Esophagus muscularis mucosa (tissue), 4 donors: ENCODE results near the gene SLC22A7. TPM values are rescaled to one million over a fixed set of nuclear protein-coding genes. Genes with fewer than 3 reads are reported as not detected.

Source experiments
- DNase-seq: peaks from one replicate; pipeline ENCODE4 v3.0.0-alpha.2; 2017; ENCODE audit errors: extremely low spot score
- H3K27ac ChIP-seq, 4 donors: fragments of 200-600 bp; sonication (generic); replicated peaks in 1 of 4; 1 replicate in 3 of 4; 2 replicates in 1 of 4; pipeline ENCODE4 v1.5.1; 2016 to 2019; ENCODE audit warnings: mild to moderate bottlenecking in 1 of 4
- H3K27me3 ChIP-seq, 4 donors: fragments of 200-600 bp; sonication (generic); one replicate each; pipeline versions ENCODE4 v1.5.1 to v1.6.0; 2016 to 2019
- H3K36me3 ChIP-seq, 4 donors: fragments of 200-600 bp; sonication (generic); one replicate each; pipeline ENCODE4 v1.5.1; 2016 to 2019
- H3K4me1 ChIP-seq, 4 donors: fragments of 200-600 bp; sonication (generic); one replicate each; pipeline ENCODE4 v1.5.1; 2016 to 2019
- H3K4me3 ChIP-seq, 4 donors: fragments of 200-600 bp; sonication (generic); 1 replicate in 2 of 4; 2 replicates in 2 of 4; pipeline ENCODE4 v1.5.1; 2016 to 2019; ENCODE audit warnings: mild to moderate bottlenecking in 4 of 4, moderate library complexity in 1 of 4
- H3K9me3 ChIP-seq, 4 donors: fragments of 200-600 bp; sonication (generic); 1 replicate in 3 of 4; 2 replicates in 1 of 4; pipeline ENCODE4 v1.5.1; 2016 to 2019
- EP300 ChIP-seq: sonication (generic); formaldehyde crosslinking; IDR thresholded peaks from one replicate; pipeline ENCODE4 v1.6.1; 2017; ENCODE audit warnings: antibody characterized with exemption
- POLR2A ChIP-seq: fragments of 450-650 bp; IDR thresholded peaks from one replicate; pipeline ENCODE4 v1.6.1; 2017; ENCODE audit warnings: antibody characterized with exemption, moderate library complexity, mild to moderate bottlenecking, low read depth
- POLR2AphosphoS5 ChIP-seq, 2 donors: sonication (generic); formaldehyde crosslinking; IDR thresholded peaks; one replicate each; pipeline ENCODE4 v1.6.1; 2017; ENCODE audit warnings: antibody characterized with exemption in 2 of 2
- WGBS: methylation state at CpG from one replicate; pipeline ENCODE4 v1.1.5; 2018; 5-methylcytosine and 5-hydroxymethylcytosine counted together
- intact Hi-C: fragments of 100-400 bp; cut with DNase I; formaldehyde crosslinking; loops from one replicate; pipeline ENCODE4 v1.15.1; 2023
- total RNA-seq, 4 donors: library from RNA; depleted of rRNA; stranded (reverse); fragments of >200 nt; gene quantifications; one replicate each; pipeline versions ENCODE4 v1.1.0 to v1.2.1, GENCODE V29; 2016
- TF ChIP-seq, protein P1 (sequence below), 3 experiments: fragments of 200-600 bp in 2 of 3; fragments of 450-650 bp in 1 of 3; sonication (generic) in 2 of 3; IDR thresholded peaks; one replicate each; pipeline ENCODE4 v1.5.1; 2017 to 2019; ENCODE audit warnings: antibody characterized with exemption in 3 of 3, mild to moderate bottlenecking in 2 of 3, moderate library complexity in 1 of 3

The SLC22A7 gene
- total RNA-seq, 4 donors from 2014 or later = not detected

DNA sequence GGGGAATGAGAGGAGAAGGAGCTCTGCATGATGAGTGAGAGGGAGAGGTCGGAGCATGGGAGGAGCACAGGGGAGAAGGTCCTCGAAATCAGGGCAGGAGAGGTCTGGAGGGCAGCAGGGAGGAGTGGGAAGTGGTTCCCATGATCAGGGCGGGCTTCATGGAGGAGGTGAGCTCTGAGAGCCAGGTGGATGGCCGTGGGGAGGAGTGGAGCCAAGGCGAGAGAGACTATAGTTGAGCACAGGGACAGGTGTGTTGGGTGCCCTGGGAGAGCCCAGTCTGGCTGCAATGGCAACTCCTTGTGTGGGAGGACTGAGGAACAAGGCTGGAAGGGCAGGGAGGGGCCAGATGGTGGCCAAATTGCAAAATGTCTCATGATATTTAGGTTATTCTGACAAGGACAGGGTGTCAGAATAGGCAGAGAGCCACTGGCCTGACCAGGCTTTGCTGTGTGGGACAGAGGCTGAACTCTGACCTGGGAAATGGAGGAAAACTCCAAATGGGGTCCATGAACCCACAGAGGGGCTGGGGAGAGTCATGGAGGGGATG is 33.4 kb upstream of the SLC22A7 start:
- H3K9me3 ChIP-seq = no peaks in the 10 kb centered on the region
- 89% methylated on average over 5 of the region's 5 CpGs for WGBS
- no peaks in the 10 kb centered on the region for H3K27me3 ChIP-seq
- no peak overlapping the region for H3K4me3 ChIP-seq
- no peaks in the 10 kb centered on the region for H3K36me3 ChIP-seq
- H3K27ac ChIP-seq = no peak overlapping the region
- no peak for TF ChIP-seq POLR2AphosphoS5 (IDR thresholded peaks at IDR 0.05)
- TF ChIP-seq POLR2A = no peak
- TF ChIP-seq EP300 = no peak
- TF ChIP-seq, protein P1, sequence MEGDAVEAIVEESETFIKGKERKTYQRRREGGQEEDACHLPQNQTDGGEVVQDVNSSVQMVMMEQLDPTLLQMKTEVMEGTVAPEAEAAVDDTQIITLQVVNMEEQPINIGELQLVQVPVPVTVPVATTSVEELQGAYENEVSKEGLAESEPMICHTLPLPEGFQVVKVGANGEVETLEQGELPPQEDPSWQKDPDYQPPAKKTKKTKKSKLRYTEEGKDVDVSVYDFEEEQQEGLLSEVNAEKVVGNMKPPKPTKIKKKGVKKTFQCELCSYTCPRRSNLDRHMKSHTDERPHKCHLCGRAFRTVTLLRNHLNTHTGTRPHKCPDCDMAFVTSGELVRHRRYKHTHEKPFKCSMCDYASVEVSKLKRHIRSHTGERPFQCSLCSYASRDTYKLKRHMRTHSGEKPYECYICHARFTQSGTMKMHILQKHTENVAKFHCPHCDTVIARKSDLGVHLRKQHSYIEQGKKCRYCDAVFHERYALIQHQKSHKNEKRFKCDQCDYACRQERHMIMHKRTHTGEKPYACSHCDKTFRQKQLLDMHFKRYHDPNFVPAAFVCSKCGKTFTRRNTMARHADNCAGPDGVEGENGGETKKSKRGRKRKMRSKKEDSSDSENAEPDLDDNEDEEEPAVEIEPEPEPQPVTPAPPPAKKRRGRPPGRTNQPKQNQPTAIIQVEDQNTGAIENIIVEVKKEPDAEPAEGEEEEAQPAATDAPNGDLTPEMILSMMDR (IDR thresholded peaks at IDR 0.05) = no peak
- H3K4me1 ChIP-seq = peaks cover 22 to 26% (median 25%) of the 10 kb centered on the region in 4 donors
- DNase-seq = no peak
- intact Hi-C loops = loop anchor here (5.0 kb wide), 1 partner anchor 243 kb away; no protein-coding TSS in a partner anchor

DNA sequence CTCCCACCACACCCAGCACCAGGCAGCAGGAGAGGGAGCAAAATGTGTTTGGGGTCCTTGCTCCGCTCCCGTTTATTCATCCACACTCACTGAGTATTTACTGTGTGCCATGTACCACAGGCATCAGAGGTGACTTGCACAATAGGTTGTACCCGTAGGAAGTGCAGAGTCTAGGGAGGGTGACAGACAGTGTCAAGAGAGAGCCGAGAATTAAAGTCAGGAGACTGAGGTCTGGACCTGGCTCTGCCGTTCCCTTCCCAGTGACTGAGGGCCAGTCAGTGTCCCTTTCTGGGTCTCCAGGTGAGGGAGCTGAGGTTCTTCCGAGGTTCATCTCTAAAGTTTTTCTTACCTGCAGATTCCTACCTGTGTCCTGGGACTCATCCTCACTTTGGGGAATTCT is 32.5 kb upstream of the SLC22A7 start:
- no peak overlapping the region for H3K27ac ChIP-seq
- no peak for DNase-seq
- no peak for TF ChIP-seq POLR2AphosphoS5 (IDR thresholded peaks at IDR 0.05)
- no peak for TF ChIP-seq POLR2A
- no peak for TF ChIP-seq EP300
- TF ChIP-seq, protein P1 (IDR thresholded peaks at IDR 0.05) = no peak
- no peak overlapping the region for H3K4me3 ChIP-seq
- H3K4me1 ChIP-seq = peaks cover 31 to 35% (median 32%) of the 10 kb centered on the region in 4 donors
- intact Hi-C loops = no loop called here
- no peaks in the 10 kb centered on the region for H3K36me3 ChIP-seq
- H3K27me3 ChIP-seq = no peaks in the 10 kb centered on the region
- 79% methylated on average over 6 of the region's 6 CpGs for WGBS
- H3K9me3 ChIP-seq = no peaks in the 10 kb centered on the region

DNA sequence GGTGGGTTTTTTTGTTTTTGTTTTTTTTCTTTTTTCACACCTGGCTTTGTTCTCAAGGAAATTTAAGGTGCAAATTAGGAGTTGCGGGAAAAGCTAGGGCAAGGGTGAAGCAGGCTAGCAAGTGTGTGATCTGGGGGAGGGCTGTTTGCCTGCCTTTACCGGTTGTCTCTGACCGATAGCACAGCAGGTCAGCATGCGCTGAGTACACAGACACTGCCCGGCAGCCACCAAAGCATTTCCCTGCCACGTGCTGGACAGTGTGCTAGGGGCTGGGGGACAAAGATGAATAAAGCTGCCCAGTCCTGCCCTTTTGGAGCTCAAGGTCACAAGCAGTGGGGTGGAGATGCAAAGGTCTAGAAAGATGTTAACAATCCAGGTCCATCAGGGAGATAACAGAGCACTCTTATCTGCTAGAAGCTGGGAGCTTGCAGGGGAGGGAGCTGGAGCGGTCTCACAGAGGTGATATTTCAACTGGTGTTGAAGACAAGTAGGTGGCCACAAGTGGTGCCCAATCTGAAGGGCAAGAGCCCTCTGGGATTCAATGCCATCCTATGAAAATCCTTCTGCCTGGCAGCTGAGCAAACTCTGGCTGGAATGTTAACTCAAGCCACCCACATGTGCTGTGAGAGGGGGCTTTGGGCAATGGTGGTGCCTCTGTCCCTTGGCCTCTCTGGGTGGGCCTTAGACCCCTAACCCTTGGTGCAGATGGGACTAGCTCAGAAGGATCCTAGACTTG is 30.3 kb upstream of the SLC22A7 start:
- H3K27ac ChIP-seq = peak overlapping the region; percentile 71 to 88 (median 83)
- H3K9me3 ChIP-seq = no peaks in the 10 kb centered on the region
- no peaks in the 10 kb centered on the region for H3K27me3 ChIP-seq
- H3K36me3 ChIP-seq = no peaks in the 10 kb centered on the region
- intact Hi-C loops = no loop called here
- no peak for TF ChIP-seq POLR2AphosphoS5 (IDR thresholded peaks at IDR 0.05)
- no peak for TF ChIP-seq EP300
- TF ChIP-seq, protein P1 (IDR thresholded peaks at IDR 0.05) = no peak
- no peak for TF ChIP-seq POLR2A
- 66% methylated on average over 7 of the region's 7 CpGs for WGBS
- no peak for DNase-seq
- peaks cover 31 to 42% (median 35%) of the 10 kb centered on the region in 4 donors for H3K4me1 ChIP-seq
- no peak overlapping the region for H3K4me3 ChIP-seq

DNA sequence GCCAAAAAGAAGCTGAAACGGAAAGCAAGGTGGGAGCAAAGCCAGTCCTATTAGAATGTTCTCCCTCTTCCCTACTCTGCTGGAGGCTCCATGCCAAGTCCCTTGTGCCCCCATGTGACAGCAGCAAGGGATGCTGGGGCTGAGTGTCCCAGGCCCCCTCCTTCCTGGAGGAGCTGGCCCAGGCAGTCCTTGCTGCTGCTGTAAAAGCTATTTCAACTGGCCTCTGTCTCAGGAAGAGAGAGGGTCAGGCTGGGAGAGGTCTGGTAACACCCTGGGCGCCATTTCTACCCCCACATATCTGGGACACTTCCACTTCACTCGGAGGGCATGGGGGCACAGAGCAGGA is 29.7 kb upstream of the SLC22A7 start:
- Histone ChIP-seq H3K36me3 (no peaks in the 10 kb centered on the region), H3K27me3 (no peaks in the 10 kb centered on the region), H3K27ac (peak overlapping the region; percentile 71 to 88 (median 83)), H3K4me1 (peaks cover 31 to 42% (median 35%) of the 10 kb centered on the region in 4 donors), H3K9me3 (no peaks in the 10 kb centered on the region), H3K4me3 (no peak overlapping the region)
- no peak for DNase-seq
- WGBS = 38% methylated on average over 1 of the region's 3 CpGs
- intact Hi-C loops = no loop called here
- TF ChIP-seq POLR2A (no peak), POLR2AphosphoS5 (IDR thresholded peaks at IDR 0.05) (no peak), EP300 (no peak)
- TF ChIP-seq, protein P1 (IDR thresholded peaks at IDR 0.05) = no peak
